Epithelial cell of proximal tubule (primary cell): ENCODE data around the gene DUOXA1. TPM values are rescaled to one million over a fixed set of nuclear protein-coding genes. Genes with fewer than 3 reads are reported as not detected.

ENCODE experiments used
- DNase-seq: peaks from one replicate; pipeline ENCODE4 v3.0.0-alpha.2; 2011; ENCODE audit warnings: low read depth
- H3K4me3 ChIP-seq: 2 replicates; pipeline ENCODE4 v1.5.1; 2011; ENCODE audit warnings: low read depth, mild to moderate bottlenecking, low read length
- CTCF ChIP-seq: conservative IDR thresholded peaks from 2 replicates; pipeline ENCODE4 v1.5.1; 2012; ENCODE audit warnings: low read depth, mild to moderate bottlenecking, low read length
- total RNA-seq: library from RNA; depleted of rRNA; stranded (reverse); fragments of >200 nt; gene quantifications from 2 replicates; pipeline ENCODE4 v1.2.3, GENCODE V29; 2015

Gene DUOXA1
- total RNA-seq, 1 donor from 2014 or later, result 0.46 TPM

GRCh38 chr15:45097466-45097865 lies 32.2 kb downstream of the DUOXA1 start:
- no peak overlapping the region for H3K4me3 ChIP-seq
- no peak for DNase-seq
- no peak for TF ChIP-seq CTCF

GRCh38 chr15:45095661-45096060 lies 34.0 kb downstream of the DUOXA1 start:
- no peak for DNase-seq
- H3K4me3 ChIP-seq, result no peak overlapping the region
- TF ChIP-seq CTCF, result no peak

- no peak for DNase-seq
- H3K4me3 ChIP-seq, result no peak overlapping the region
- TF ChIP-seq CTCF, result no peak
Observed at GRCh38 chr15:45094358-45094730, 35.3 kb downstream of the DUOXA1 start.

DNA sequence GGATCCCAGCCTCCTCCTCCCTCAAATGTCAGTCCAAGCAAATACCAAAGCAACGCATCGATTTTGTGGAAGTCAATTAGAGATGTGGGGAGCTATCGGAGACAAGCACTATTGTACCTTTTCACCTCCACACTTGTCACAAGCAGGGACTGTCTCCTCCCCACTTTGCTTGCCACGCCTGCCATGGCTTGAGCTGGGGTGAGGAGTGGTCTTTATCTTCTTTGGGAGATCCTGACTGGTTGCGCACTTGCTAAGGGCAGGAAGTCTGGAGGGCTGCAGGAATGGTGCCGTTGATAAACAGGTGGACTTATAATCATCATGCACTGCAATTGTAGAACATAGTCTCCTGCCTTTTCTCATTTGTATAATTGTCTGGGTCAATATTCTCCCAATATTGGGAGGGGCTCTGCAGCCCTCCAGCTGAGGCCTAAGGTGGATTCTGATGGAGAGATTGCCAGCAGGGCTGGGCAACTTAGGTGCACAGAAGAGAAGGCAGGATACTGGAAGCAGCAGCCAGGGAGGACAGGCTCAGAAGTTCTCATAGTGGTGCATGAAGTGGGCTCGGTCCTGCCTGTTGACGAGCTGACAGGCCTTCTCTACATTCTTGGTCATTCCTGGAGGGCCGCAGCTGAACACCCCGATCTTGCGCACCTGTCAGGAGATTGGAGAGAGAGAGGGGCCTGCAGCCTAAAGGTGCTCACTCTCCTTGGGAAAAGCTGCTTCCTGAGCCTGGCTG lies 35.9 kb downstream of the DUOXA1 start:
- TF ChIP-seq CTCF, result no peak
- H3K4me3 ChIP-seq, result no peak overlapping the region
- no peak for DNase-seq

DNA sequence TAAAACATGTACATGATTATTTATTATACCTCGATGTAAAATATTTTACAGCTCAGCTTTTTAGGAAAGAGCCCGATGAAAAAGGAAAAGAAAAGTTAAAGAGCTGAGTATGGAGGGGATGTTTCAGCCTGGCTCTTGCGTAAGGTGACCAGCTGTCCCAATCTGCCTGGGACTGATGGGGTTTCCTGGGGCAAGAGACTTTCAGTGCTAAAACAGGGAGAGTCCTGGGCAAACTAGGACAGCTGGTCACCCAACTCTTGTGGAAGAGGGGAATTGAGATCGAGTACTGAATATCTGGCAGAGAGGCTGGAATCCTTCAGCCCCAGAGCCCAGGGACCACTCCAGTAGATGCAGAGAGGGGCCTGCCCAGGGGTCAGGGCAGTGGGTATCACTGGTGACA lies 36.7 kb downstream of the DUOXA1 start:
- TF ChIP-seq CTCF, result no peak
- H3K4me3 ChIP-seq, result no peak overlapping the region
- DNase-seq, result no peak

DNA sequence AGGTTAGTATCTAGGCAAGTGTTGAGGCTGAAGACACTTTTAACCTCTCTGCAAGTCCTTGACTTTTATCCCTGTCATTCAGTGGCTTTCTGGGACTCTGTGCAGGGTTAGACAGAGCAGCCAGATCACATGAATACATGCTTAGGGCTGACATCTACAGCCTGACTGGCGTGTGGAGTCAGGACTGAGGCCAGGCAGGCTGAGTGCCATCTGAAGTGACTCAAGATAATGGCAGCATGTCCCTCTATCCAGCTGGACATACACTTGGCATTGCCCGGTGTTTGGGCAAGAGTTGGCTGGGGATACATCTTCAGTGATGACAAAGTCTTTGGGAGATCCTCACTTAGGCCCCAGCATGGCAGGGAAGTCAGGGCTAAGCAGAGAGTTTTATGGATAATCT lies 38.1 kb downstream of the DUOXA1 start:
- DNase-seq, result no peak
- no peak overlapping the region for H3K4me3 ChIP-seq
- no peak for TF ChIP-seq CTCF

DNA sequence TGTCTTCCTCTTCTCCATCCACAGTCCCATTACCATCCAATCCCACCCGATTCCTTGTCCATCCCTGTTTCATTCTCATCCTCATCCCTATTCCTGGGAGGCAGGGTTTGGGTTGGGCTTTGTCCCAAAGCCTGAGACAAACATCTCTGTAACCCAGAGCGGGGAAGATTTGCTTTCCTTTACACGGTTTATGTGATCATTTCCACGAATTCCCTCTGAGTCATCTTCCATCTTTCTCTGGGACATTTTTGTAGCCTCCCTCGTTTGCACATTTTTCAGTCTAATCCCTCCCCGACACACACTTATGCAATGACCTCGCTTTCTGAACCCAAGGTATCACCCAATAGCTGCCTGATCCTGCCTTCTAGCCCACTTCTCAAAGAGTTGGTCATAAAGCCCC lies 38.5 kb downstream of the DUOXA1 start:
- no peak for TF ChIP-seq CTCF
- no peak overlapping the region for H3K4me3 ChIP-seq
- no peak for DNase-seq
